ENCODE data around the gene MET.

DNA sequence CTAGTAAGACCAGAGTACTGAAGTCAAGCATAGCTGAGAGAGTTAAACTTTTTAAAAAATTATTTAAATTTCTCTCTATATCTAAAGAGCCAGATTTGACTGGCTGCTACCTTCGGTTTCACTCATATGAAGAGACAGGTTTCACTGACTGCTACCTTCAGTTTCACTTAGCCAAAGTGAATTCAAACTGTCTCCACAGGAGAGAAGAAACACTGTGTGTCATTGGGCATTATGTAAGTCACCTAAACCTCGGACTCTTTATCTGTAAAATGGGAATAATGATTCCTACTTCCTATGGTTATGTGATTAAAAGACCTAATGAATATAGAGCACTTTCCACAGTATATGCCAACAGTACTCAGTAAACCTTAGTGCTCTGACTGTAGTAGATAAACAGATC lies 41.6 kb upstream of the MET start:
- TF ChIP-seq, protein P1, sequence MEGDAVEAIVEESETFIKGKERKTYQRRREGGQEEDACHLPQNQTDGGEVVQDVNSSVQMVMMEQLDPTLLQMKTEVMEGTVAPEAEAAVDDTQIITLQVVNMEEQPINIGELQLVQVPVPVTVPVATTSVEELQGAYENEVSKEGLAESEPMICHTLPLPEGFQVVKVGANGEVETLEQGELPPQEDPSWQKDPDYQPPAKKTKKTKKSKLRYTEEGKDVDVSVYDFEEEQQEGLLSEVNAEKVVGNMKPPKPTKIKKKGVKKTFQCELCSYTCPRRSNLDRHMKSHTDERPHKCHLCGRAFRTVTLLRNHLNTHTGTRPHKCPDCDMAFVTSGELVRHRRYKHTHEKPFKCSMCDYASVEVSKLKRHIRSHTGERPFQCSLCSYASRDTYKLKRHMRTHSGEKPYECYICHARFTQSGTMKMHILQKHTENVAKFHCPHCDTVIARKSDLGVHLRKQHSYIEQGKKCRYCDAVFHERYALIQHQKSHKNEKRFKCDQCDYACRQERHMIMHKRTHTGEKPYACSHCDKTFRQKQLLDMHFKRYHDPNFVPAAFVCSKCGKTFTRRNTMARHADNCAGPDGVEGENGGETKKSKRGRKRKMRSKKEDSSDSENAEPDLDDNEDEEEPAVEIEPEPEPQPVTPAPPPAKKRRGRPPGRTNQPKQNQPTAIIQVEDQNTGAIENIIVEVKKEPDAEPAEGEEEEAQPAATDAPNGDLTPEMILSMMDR (IDR thresholded peaks at IDR 0.05): no peak
- TF ChIP-seq POLR2A (IDR thresholded peaks at IDR 0.05): no peak
